Measurements from ENCODE around the gene TAF13. TPM values are rescaled to one million over a fixed set of nuclear protein-coding genes. Genes with fewer than 3 reads are reported as not detected.
"Not testable (repeated sequence)": the region's sequence is repeated elsewhere in the genome, so short reads cannot be mapped to it uniquely, and the experiment has no call there.

Gene TAF13
- total RNA-seq, 4 donors from 2014 or later: 41.6 to 71.0 (median 51.8) TPM

DNA sequence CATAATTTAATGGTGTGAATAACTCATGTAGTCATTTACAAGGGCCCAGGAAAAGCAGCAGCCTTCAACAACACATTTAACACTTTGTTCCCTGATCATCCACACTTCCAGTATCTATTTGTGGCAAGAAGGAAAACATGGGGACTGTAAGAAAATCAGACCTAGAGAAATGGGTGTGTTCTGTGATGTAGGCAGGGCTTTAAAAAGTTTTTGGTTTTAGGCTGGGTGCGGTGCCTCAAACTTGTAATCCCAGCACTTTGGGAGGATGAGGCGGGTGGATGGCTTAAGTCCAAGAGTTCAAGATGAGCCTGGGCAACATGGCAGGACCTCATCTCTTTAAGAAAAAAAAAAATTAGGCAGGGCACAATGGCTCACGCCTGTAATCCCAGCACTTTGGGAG is 19.7 kb downstream of the TAF13 start:
- Histone ChIP-seq H3K4me1 (no peaks in the 10 kb centered on the region), H3K4me3 (no peak overlapping the region), H3K27ac (replicated peaks in 1 of 4) (no peak overlapping the region), H3K9me3 (no peaks in the 10 kb centered on the region), H3K36me3 (no peaks in the 10 kb centered on the region), H3K27me3 (no peaks in the 10 kb centered on the region)
- intact Hi-C loops (cut with DNase I): no loop called here
- TF ChIP-seq, protein P1, sequence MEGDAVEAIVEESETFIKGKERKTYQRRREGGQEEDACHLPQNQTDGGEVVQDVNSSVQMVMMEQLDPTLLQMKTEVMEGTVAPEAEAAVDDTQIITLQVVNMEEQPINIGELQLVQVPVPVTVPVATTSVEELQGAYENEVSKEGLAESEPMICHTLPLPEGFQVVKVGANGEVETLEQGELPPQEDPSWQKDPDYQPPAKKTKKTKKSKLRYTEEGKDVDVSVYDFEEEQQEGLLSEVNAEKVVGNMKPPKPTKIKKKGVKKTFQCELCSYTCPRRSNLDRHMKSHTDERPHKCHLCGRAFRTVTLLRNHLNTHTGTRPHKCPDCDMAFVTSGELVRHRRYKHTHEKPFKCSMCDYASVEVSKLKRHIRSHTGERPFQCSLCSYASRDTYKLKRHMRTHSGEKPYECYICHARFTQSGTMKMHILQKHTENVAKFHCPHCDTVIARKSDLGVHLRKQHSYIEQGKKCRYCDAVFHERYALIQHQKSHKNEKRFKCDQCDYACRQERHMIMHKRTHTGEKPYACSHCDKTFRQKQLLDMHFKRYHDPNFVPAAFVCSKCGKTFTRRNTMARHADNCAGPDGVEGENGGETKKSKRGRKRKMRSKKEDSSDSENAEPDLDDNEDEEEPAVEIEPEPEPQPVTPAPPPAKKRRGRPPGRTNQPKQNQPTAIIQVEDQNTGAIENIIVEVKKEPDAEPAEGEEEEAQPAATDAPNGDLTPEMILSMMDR (IDR thresholded peaks at IDR 0.05): no peak
- TF ChIP-seq POLR2AphosphoS5 (IDR thresholded peaks at IDR 0.05) (no peak), EP300 (IDR thresholded peaks at IDR 0.05) (no peak), POLR2A (IDR thresholded peaks at IDR 0.05; ENCODE audit: low read depth) (no peak)
- DNase-seq (ENCODE audit: extremely low spot score): no peak
- WGBS: 89% methylated on average over 3 of the region's 3 CpGs

DNA sequence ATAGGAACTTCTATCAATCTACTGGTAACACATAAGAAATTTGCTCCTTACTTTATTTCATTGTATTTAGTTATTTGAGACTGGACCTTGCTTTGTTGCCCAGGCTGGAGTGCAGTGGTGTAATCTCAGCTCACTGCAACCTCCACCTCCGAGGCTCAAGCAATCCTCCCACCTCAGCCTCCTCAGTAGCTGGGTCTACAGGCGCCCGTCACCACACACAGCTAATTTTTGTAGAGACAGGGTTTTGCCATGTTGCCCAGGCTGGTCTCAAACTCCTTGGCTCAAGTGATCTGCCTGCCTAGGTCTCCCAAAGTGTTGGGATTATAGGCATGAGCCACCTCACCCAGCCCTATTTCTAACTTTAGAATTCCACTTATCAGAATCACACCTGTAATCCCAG is 23.7 kb downstream of the TAF13 start:
- 91% methylated on average over 3 of the region's 3 CpGs for WGBS
- H3K27ac ChIP-seq (replicated peaks in 1 of 4); H3K9me3 ChIP-seq; H3K4me3 ChIP-seq; H3K4me1 ChIP-seq; intact Hi-C loops (cut with DNase I); H3K36me3 ChIP-seq; H3K27me3 ChIP-seq; DNase-seq (ENCODE audit: extremely low spot score): not testable (repeated sequence)

DNA sequence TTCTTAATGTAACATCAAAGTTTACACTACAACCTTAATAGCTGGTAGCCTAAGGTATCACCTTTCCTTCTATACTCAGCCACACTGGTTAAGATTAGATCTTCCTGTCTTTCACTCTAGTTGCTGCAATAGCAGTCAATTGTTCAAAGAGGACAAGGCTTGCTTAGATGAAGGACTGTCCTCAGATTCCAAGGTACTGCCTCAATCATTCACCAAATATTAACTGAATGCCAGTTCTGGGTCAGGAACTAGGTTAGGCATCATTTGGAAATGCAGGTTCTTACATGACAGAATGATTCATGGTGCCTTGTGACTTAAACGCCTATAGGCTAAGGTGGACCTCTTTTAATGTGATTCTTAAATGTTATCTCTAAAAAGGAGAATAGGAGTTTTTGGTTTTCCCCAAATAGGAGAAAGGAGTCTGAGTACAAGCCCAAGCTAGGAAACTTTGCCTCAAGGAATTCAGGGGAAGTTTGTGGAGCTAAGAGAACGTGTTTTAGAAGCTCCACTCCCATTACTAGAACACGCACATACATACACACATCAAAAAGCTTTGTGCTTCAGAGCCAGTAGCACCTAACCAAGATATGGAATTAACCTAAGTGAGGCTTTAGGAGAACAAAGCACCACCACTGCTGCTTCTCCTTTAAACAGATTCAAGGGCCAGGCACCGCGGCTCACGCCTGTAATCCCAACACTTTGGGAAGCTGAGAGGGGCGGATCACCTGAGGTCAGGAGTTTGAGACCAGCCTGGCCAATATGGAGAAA is 25.4 kb downstream of the TAF13 start:
- no peaks in the 10 kb centered on the region for H3K36me3 ChIP-seq
- TF ChIP-seq EP300 (IDR thresholded peaks at IDR 0.05) (no peak), POLR2AphosphoS5 (IDR thresholded peaks at IDR 0.05) (no peak), POLR2A (IDR thresholded peaks at IDR 0.05; ENCODE audit: low read depth) (no peak)
- TF ChIP-seq, protein P1 (IDR thresholded peaks at IDR 0.05): no peak
- no peaks in the 10 kb centered on the region for H3K4me1 ChIP-seq
- WGBS: 82% methylated on average over 7 of the region's 7 CpGs
- H3K27ac ChIP-seq (replicated peaks in 1 of 4): no peak overlapping the region
- intact Hi-C loops (cut with DNase I): no loop called here
- no peak for DNase-seq (ENCODE audit: extremely low spot score)
- H3K4me3 ChIP-seq: no peak overlapping the region
- H3K9me3 ChIP-seq: no peaks in the 10 kb centered on the region
- no peaks in the 10 kb centered on the region for H3K27me3 ChIP-seq

DNA sequence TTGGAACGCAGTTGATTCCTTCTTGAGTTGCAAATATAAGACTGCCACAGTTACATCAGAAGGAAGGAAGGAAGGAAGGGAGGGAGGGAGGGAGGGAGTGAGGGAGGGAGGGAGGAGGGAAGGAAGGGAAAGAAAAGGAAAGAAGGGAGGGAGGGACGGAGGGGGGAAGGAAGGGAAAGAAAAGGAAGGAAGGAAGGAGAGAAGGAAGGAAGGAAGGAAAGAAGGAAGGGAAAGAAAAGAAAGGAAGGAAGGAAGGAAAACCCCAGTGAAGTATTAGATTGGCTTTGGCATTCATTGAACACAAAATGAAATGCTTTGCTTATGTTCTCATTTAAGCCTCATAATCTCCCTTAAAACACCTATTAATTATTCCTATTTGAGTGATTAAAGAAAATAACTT is 27.5 kb downstream of the TAF13 start:
- no peaks in the 10 kb centered on the region for H3K4me1 ChIP-seq
- WGBS: 67% methylated on average over 2 of the region's 2 CpGs
- no peaks in the 10 kb centered on the region for H3K9me3 ChIP-seq
- no peaks in the 10 kb centered on the region for H3K36me3 ChIP-seq
- no peak overlapping the region for H3K27ac ChIP-seq (replicated peaks in 1 of 4)
- intact Hi-C loops (cut with DNase I): no loop called here
- no peak overlapping the region for H3K4me3 ChIP-seq
- TF ChIP-seq POLR2A (IDR thresholded peaks at IDR 0.05; ENCODE audit: low read depth): no peak
- TF ChIP-seq, protein P1 (IDR thresholded peaks at IDR 0.05): no peak
- no peak for TF ChIP-seq POLR2AphosphoS5 (IDR thresholded peaks at IDR 0.05)
- no peak for TF ChIP-seq EP300 (IDR thresholded peaks at IDR 0.05)
- no peaks in the 10 kb centered on the region for H3K27me3 ChIP-seq
- no peak for DNase-seq (ENCODE audit: extremely low spot score)

DNA sequence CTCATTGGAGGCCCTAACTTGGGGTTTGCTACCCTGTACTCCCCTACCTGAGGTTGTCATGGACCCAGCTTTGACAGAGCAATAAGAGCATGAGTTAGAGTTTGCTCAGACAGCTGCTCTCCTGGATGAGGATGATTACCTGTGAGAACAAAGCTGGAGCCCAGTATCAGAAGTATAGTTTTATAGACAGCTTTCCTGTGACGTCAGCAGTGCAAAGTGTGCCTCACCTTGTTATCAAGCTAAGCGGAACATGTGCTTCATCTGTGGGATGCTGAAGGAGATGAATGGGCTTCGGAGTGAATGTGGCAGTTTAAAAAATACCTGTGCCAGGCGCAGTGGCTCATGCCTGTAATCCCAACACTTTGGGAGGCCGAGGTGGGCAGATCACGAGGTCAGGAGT is 28.5 kb downstream of the TAF13 start:
- intact Hi-C loops (cut with DNase I): no loop called here
- no peaks in the 10 kb centered on the region for H3K36me3 ChIP-seq
- H3K27me3 ChIP-seq: no peaks in the 10 kb centered on the region
- no peak overlapping the region for H3K27ac ChIP-seq (replicated peaks in 1 of 4)
- no peaks in the 10 kb centered on the region for H3K9me3 ChIP-seq
- TF ChIP-seq EP300 (IDR thresholded peaks at IDR 0.05) (no peak), POLR2A (IDR thresholded peaks at IDR 0.05; ENCODE audit: low read depth) (no peak), POLR2AphosphoS5 (IDR thresholded peaks at IDR 0.05) (no peak)
- TF ChIP-seq, protein P1 (IDR thresholded peaks at IDR 0.05): no peak
- H3K4me3 ChIP-seq: no peak overlapping the region
- DNase-seq (ENCODE audit: extremely low spot score): no peak
- H3K4me1 ChIP-seq: peaks cover 0 to 6% (median 3%) of the 10 kb centered on the region in 4 donors
- WGBS: 83% methylated on average over 6 of the region's 6 CpGs

All from esophagus muscularis mucosa (tissue), 4 donors.